PC-3 (cell line): ENCODE measurements around the gene KRT1. TPM values are rescaled to one million over a fixed set of nuclear protein-coding genes. Genes with fewer than 3 reads are reported as not detected.

Experiments used
- ATAC-seq: fragments of 200-7000 bp; cut with Tn5 transposase; 2 replicates; pipeline ENCODE4 v1.9.1; 2020; ENCODE audit warnings: mild to moderate bottlenecking, moderate library complexity
- BruUV-seq: library from RNA; stranded (reverse); fragments of 400-500 nt; replicated peaks from 2 replicates; lab custom pipeline; 2021; lab: Mats Ljungman, UMichigan
- CTCF ChIA-PET: fragments of 300-600 bp; sonication (Branson Sonifier 250); formaldehyde crosslinking; loops from one replicate; lab custom pipeline; 2022; ENCODE audit warnings: antibody characterized with exemption; lab: Charles Lee
- POLR2A ChIA-PET: fragments of 300-600 bp; sonication (Branson Sonifier 250); formaldehyde crosslinking; loops from one replicate; lab custom pipeline; 2022; ENCODE audit warnings: antibody characterized with exemption; ENCODE audit not compliant: unreplicated experiment; lab: Charles Lee
- DNase-seq: peaks from one replicate; pipeline ENCODE4 v3.0.0-alpha.2; 2015
- H2AFZ ChIP-seq: fragments of 300-600 bp; sonication (generic); 2 replicates; pipeline ENCODE4 v1.6.0; 2016; ENCODE audit warnings: antibody characterized with exemption, low read length
- H3F3A ChIP-seq: fragments of 300-600 bp; sonication (generic); one replicate; pipeline ENCODE4 v1.6.0; 2017; ENCODE audit warnings: antibody characterized with exemption, low read length, control low read depth, mild to moderate bottlenecking; ENCODE audit not compliant: unreplicated experiment
- H3K27ac ChIP-seq: fragments of 300-600 bp; sonication (generic); 2 replicates; pipeline ENCODE4 v1.5.1; 2016; ENCODE audit warnings: mild to moderate bottlenecking, low read length
- H3K27me3 ChIP-seq: fragments of 300-600 bp; sonication (generic); 2 replicates; pipeline ENCODE4 v1.6.1; 2016; ENCODE audit warnings: low read length, mixed read lengths
- H3K36me3 ChIP-seq: fragments of 300-600 bp; sonication (generic); 2 replicates; pipeline ENCODE4 v1.6.1; 2016; ENCODE audit warnings: low read depth, mixed run types, low read length, mixed read lengths
- H3K4me1 ChIP-seq: fragments of 300-600 bp; sonication (generic); 2 replicates; pipeline ENCODE4 v1.5.1; 2016; ENCODE audit warnings: low read length; ENCODE audit not compliant: insufficient read depth
- H3K4me2 ChIP-seq: fragments of 300-600 bp; sonication (generic); 2 replicates; pipeline ENCODE4 v1.6.0; 2016; ENCODE audit warnings: low read length
- H3K4me3 ChIP-seq: fragments of 300-600 bp; sonication (generic); 2 replicates; pipeline ENCODE4 v1.5.1; 2016; ENCODE audit warnings: mild to moderate bottlenecking, low read length, mixed read lengths
- H3K79me2 ChIP-seq: fragments of 300-600 bp; sonication (generic); 2 replicates; pipeline ENCODE4 v1.6.1; 2017; ENCODE audit warnings: low read length, mixed read lengths
- H3K9ac ChIP-seq: fragments of 300-600 bp; sonication (generic); 2 replicates; pipeline ENCODE4 v1.6.0; 2016; ENCODE audit warnings: mild to moderate bottlenecking, low read length
- H3K9me2 ChIP-seq: fragments of 300-600 bp; sonication (generic); replicated peaks from 2 replicates; pipeline ENCODE4 v1.6.1; 2016; ENCODE audit warnings: mixed run types, low read length, mixed read lengths
- H3K9me3 ChIP-seq: fragments of 300-600 bp; sonication (generic); 2 replicates; pipeline ENCODE4 v1.6.1; 2016; ENCODE audit warnings: low read length, mixed read lengths
- H4K20me1 ChIP-seq: fragments of 300-600 bp; sonication (generic); 2 replicates; pipeline ENCODE4 v1.6.1; 2016; ENCODE audit warnings: low read length, mixed read lengths
- EZH2 ChIP-seq: fragments of 300-600 bp; sonication (generic); IDR thresholded peaks from one replicate; pipeline ENCODE4 v1.6.1; 2017; ENCODE audit warnings: antibody characterized with exemption, mild to moderate bottlenecking, low read length; ENCODE audit not compliant: unreplicated experiment
- EZH2phosphoT487 ChIP-seq: fragments of 300-600 bp; sonication (generic); IDR thresholded peaks from 2 replicates; pipeline ENCODE4 v1.6.1; 2018; ENCODE audit warnings: mild to moderate bottlenecking, antibody characterized with exemption, low read length, borderline replicate concordance
- intact Hi-C: fragments of 100-400 bp; cut with micrococcal nuclease; formaldehyde crosslinking; loops from 2 replicates; pipeline ENCODE4 v1.9.0; 2023
- total RNA-seq: library from RNA; depleted of rRNA; stranded (reverse); fragments of >200 nt; gene quantifications from 2 replicates; pipeline ENCODE4 v1.2.3, GENCODE V29; 2014
- TF ChIP-seq, protein P1 (sequence below): fragments of 300-600 bp; sonication (generic); conservative IDR thresholded peaks from 2 replicates; pipeline ENCODE4 v1.5.1; 2017; ENCODE audit warnings: antibody characterized with exemption, low read depth, mild to moderate bottlenecking, low read length

The KRT1 gene
- total RNA-seq, 1 experiment from 2014 or later, result not detected

GRCh38 chr12:52693261-52693660, 13.1 kb upstream of the KRT1 start:
- no peak for DNase-seq
- no peaks in the 10 kb centered on the region for H3K36me3 ChIP-seq
- ATAC-seq, result no peak
- peaks cover 42% of the 10 kb centered on the region for H3K27me3 ChIP-seq
- H2AFZ ChIP-seq, result no peak overlapping the region
- no peaks in the 10 kb centered on the region for H3K79me2 ChIP-seq
- no TSS peak for BruUV-seq
- intact Hi-C loops, result no loop called here
- no peak overlapping the region for H3K9ac ChIP-seq
- no peak overlapping the region for H3K4me3 ChIP-seq
- no peaks in the 10 kb centered on the region for H3K9me3 ChIP-seq
- no peak overlapping the region for H3K27ac ChIP-seq
- peaks cover 3% of the 10 kb centered on the region; the same call in 1 of the 2 replicates for H3K4me1 ChIP-seq
- H3F3A ChIP-seq, result no peaks in the 10 kb centered on the region
- TF ChIP-seq EZH2phosphoT487 (no peak), EZH2 (no peak)
- TF ChIP-seq, protein P1, sequence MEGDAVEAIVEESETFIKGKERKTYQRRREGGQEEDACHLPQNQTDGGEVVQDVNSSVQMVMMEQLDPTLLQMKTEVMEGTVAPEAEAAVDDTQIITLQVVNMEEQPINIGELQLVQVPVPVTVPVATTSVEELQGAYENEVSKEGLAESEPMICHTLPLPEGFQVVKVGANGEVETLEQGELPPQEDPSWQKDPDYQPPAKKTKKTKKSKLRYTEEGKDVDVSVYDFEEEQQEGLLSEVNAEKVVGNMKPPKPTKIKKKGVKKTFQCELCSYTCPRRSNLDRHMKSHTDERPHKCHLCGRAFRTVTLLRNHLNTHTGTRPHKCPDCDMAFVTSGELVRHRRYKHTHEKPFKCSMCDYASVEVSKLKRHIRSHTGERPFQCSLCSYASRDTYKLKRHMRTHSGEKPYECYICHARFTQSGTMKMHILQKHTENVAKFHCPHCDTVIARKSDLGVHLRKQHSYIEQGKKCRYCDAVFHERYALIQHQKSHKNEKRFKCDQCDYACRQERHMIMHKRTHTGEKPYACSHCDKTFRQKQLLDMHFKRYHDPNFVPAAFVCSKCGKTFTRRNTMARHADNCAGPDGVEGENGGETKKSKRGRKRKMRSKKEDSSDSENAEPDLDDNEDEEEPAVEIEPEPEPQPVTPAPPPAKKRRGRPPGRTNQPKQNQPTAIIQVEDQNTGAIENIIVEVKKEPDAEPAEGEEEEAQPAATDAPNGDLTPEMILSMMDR, result no peak
- ChIA-PET POLR2A (no interaction called here), CTCF (no interaction called here)
- H4K20me1 ChIP-seq, result no peaks in the 10 kb centered on the region
- H3K9me2 ChIP-seq, result no peaks in the 10 kb centered on the region
- H3K4me2 ChIP-seq, result no peak overlapping the region

DNA sequence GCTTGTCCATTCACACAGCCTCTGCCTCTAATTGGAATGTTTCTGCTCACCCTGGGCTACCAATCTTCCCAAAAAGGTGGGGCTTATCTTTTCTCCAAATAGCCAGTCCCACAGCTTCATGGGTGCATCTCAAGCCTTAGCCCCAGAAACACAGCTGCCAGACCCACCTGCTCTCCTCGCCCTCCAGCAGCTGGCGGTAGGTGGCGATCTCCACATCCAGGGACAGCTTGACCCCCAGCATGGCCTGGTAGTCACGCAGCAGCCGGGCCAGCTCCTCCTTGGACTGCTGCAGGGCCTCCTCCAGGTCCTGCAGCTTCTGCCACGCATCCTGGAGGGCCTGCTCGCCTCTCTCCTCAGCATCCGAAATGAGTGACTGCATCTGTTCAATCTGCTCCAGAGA, 12.0 kb upstream of the KRT1 start:
- Histone ChIP-seq H3K9me3 (no peaks in the 10 kb centered on the region), H3K4me1 (peaks cover 13% of the 10 kb centered on the region), H3K36me3 (no peaks in the 10 kb centered on the region), H3K4me2 (no peak overlapping the region), H3K9ac (no peak overlapping the region), H3K4me3 (no peak overlapping the region), H2AFZ (no peak overlapping the region), H3F3A (no peaks in the 10 kb centered on the region), H3K27me3 (peaks cover 32% of the 10 kb centered on the region), H3K27ac (no peak overlapping the region), H3K79me2 (no peaks in the 10 kb centered on the region), H3K9me2 (no peaks in the 10 kb centered on the region), H4K20me1 (no peaks in the 10 kb centered on the region)
- TF ChIP-seq EZH2 (no peak), EZH2phosphoT487 (no peak)
- TF ChIP-seq, protein P1, result no peak
- ChIA-PET POLR2A (no interaction called here), CTCF (interaction anchor here (0.9 kb wide), 1 partner anchor 178 kb away, joined by 3 read pairs; no protein-coding TSS in a partner anchor)
- ATAC-seq, result no peak
- intact Hi-C loops, result no loop called here
- DNase-seq, result no peak
- BruUV-seq, result no TSS peak

DNA sequence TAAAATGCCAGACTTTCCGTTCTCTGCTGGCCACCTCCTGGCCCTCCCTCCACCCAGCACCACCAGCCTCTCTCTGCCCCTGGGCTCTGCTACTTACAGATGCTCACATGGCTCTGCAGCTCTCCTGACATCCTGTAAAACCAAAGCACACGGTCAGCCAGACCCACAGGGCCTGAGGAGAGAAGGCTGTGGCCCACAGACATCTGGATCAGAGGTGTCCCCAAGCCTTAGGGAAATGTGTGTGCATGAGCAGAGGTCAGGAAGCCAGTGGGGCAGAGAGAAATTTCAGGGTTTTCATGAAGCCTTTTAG, 11.6 kb upstream of the KRT1 start:
- no peak overlapping the region for H3K4me3 ChIP-seq
- TF ChIP-seq, protein P1, result no peak
- TF ChIP-seq EZH2phosphoT487 (no peak), EZH2 (no peak)
- H3K9ac ChIP-seq, result no peak overlapping the region
- DNase-seq (no peak), ATAC-seq (no peak)
- H3K27ac ChIP-seq, result no peak overlapping the region
- H3K9me2 ChIP-seq, result no peaks in the 10 kb centered on the region
- H3K27me3 ChIP-seq, result peaks cover 32% of the 10 kb centered on the region
- H2AFZ ChIP-seq, result no peak overlapping the region
- intact Hi-C loops, result no loop called here
- no peaks in the 10 kb centered on the region for H3K79me2 ChIP-seq
- POLR2A ChIA-PET, result no interaction called here
- peaks cover 14% of the 10 kb centered on the region for H3K4me1 ChIP-seq
- H3F3A ChIP-seq, result no peaks in the 10 kb centered on the region
- no TSS peak for BruUV-seq
- no peaks in the 10 kb centered on the region for H3K36me3 ChIP-seq
- no peaks in the 10 kb centered on the region for H3K9me3 ChIP-seq
- no peak overlapping the region for H3K4me2 ChIP-seq
- CTCF ChIA-PET, result interaction anchor here (0.9 kb wide), 1 partner anchor 179 kb away, joined by 3 read pairs; no protein-coding TSS in a partner anchor
- H4K20me1 ChIP-seq, result no peaks in the 10 kb centered on the region
